Measurements from ENCODE around the gene TREM1.

TREM1 gene

DNA sequence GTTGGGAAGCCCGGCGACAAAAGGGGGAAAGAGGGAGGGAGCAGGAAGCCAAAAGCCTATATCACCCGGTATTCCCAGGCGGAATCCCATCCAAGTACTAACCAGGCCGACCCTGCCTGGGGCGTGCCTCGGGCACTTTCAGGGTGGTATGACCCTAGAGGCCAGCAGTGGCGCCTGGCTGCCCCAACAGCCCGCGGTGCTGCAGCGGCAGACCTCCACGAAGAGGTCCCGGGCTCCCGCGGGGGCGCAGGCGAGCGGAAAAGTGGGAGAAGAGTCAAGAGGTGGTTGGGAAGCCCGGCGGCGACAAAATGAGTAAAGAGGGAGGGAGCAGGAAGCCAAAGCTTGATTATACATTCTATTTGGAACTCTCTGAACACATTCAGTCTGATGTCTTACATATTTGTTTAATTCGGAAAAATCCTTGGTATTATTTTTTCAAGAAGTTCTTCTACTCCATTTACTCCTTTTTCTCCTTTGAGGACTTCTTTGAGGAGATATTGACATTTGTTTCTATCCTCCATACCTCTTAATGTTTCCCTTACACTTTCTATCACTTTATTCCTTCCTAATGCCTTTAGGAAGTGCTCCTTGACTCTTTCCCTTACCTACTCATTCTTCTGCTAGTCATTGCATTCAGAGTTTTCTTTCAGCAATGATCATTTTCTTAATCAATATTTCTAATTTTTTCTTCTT, 46.9 kb downstream of the TREM1 start:
- no peaks in the 10 kb centered on the region for H3K9me3 ChIP-seq (ENCODE audit: control insufficient read depth, insufficient read depth, low read length)
- WGBS (ENCODE audit: insufficient coverage, insufficient read length): no CpG with 5 or more reads among the region's 22 CpGs
- H3K27me3 ChIP-seq (ENCODE audit: control insufficient read depth, insufficient read depth, low read length): no peaks in the 10 kb centered on the region
- no peak for DNase-seq (ENCODE audit: low read depth, low spot score)
- no peak overlapping the region for H3K27ac ChIP-seq (ENCODE audit: low read length)
- H3K4me3 ChIP-seq (ENCODE audit: low read length): peak overlapping the region; percentile 64; the same call in 1 of the 2 replicates
- no peaks in the 10 kb centered on the region for H3K36me3 ChIP-seq (ENCODE audit: control insufficient read depth, insufficient read depth, low read length)
- no peaks in the 10 kb centered on the region; the same call in 1 of the 2 replicates for H3K4me1 ChIP-seq (ENCODE audit: control insufficient read depth, insufficient read depth, low read length)

DNA sequence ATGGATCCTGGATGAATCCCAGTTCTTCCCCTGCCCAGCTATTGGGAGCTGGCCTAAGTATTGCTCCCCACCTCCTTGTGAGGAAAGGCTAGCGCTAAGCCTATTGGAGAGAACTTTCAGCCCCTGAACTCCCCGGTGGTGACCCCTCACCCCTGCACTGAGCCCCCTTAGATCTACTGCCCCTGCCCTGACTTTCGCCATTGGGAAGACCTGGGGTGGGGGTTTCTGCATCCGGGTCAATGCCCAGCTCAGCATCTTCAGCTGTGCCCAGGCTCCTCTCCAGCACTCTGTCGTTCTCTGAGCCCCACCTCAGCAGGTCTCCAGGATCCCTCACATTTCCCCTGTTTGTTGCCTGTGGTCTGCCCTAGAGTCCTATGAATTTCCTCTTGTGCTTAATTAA, 49.4 kb downstream of the TREM1 start:
- Histone ChIP-seq H3K4me1 (ENCODE audit: control insufficient read depth, insufficient read depth, low read length) (no peaks in the 10 kb centered on the region), H3K4me3 (ENCODE audit: low read length) (no peak overlapping the region), H3K27ac (ENCODE audit: low read length) (no peak overlapping the region), H3K9me3 (ENCODE audit: control insufficient read depth, insufficient read depth, low read length) (no peaks in the 10 kb centered on the region), H3K27me3 (ENCODE audit: control insufficient read depth, insufficient read depth, low read length) (no peaks in the 10 kb centered on the region), H3K36me3 (ENCODE audit: control insufficient read depth, insufficient read depth, low read length) (no peaks in the 10 kb centered on the region)
- whole genome bisulfite sequencing (ENCODE audit: insufficient coverage, insufficient read length): no CpG with 5 or more reads among the region's 5 CpGs
- DNase-seq (ENCODE audit: low read depth, low spot score): no peak

DNA sequence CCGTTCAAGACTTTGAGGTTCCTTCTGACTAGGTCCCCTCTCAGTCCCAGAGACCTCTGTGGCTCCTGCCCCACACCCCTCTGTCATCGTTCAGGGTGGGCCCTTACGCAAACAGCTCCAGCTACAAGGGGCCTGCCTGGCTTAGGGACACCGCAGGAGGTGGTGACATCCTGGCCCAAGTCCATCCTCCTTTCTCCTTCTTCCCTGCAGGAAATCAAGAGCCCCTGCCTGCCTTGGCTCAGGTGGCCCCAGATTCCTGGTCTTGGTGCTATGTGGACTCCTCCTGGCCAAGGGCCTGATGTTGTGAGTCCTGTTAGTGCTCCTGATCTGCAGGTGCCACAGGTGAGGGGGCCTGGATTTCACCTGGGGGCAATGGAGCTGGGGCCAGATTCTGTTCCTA, 50.2 kb downstream of the TREM1 start:
- no CpG with 5 or more reads among the region's 4 CpGs for WGBS (ENCODE audit: insufficient coverage, insufficient read length)
- H3K9me3 ChIP-seq (ENCODE audit: control insufficient read depth, insufficient read depth, low read length): no peaks in the 10 kb centered on the region
- H3K27me3 ChIP-seq (ENCODE audit: control insufficient read depth, insufficient read depth, low read length): no peaks in the 10 kb centered on the region
- H3K36me3 ChIP-seq (ENCODE audit: control insufficient read depth, insufficient read depth, low read length): no peaks in the 10 kb centered on the region
- no peak overlapping the region for H3K4me3 ChIP-seq (ENCODE audit: low read length)
- no peaks in the 10 kb centered on the region for H3K4me1 ChIP-seq (ENCODE audit: control insufficient read depth, insufficient read depth, low read length)
- H3K27ac ChIP-seq (ENCODE audit: low read length): no peak overlapping the region
- no peak for DNase-seq (ENCODE audit: low read depth, low spot score)

DNA sequence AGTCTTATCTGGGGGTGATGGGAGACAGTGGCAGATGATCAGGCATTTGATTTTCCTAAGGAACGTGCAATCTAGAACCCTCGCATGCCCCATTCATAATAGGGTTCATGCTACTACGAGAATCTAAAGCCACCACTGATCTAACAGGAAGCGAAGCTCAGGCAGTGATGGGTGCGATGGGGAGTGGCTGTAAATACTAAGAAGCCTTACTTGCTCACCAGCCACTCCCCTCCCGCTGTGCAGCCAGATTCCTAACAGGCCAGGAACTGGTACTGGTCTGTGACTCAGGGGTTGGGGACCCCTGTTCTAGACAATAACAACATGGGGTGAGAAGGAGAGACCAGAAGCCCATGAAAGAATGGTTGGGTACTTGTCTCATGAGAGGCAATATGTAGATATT, 53.8 kb downstream of the TREM1 start:
- H3K27ac ChIP-seq (ENCODE audit: low read length): no peak overlapping the region
- H3K9me3 ChIP-seq (ENCODE audit: control insufficient read depth, insufficient read depth, low read length): no peaks in the 10 kb centered on the region
- no peaks in the 10 kb centered on the region for H3K4me1 ChIP-seq (ENCODE audit: control insufficient read depth, insufficient read depth, low read length)
- WGBS (ENCODE audit: insufficient coverage, insufficient read length): no CpG with 5 or more reads among the region's 6 CpGs
- H3K27me3 ChIP-seq (ENCODE audit: control insufficient read depth, insufficient read depth, low read length): no peaks in the 10 kb centered on the region
- no peak overlapping the region for H3K4me3 ChIP-seq (ENCODE audit: low read length)
- DNase-seq (ENCODE audit: low read depth, low spot score): no peak
- H3K36me3 ChIP-seq (ENCODE audit: control insufficient read depth, insufficient read depth, low read length): no peaks in the 10 kb centered on the region

DNA sequence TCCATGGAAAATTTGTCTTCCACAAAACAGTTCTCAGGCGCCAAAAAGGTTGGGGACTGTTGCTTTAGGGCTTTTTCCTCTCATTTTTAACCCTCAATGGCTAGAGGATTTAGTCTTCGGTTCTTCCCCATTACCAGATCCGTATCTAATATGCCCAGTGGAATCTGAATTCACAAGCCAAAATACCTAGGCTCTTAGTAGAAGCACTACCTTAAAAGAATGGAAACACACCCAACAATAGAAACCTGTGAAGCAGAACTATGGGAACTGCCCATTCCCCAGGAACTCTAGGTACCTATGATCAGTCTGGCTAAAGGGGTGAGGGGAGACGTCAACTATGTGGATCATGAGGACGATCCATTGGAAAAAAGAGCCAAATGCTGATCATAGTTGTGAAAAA, 55.2 kb downstream of the TREM1 start:
- WGBS (ENCODE audit: insufficient coverage, insufficient read length): no CpG with 5 or more reads among the region's 5 CpGs
- Histone ChIP-seq H3K9me3 (ENCODE audit: control insufficient read depth, insufficient read depth, low read length) (no peaks in the 10 kb centered on the region), H3K4me1 (ENCODE audit: control insufficient read depth, insufficient read depth, low read length) (no peaks in the 10 kb centered on the region)

DNA sequence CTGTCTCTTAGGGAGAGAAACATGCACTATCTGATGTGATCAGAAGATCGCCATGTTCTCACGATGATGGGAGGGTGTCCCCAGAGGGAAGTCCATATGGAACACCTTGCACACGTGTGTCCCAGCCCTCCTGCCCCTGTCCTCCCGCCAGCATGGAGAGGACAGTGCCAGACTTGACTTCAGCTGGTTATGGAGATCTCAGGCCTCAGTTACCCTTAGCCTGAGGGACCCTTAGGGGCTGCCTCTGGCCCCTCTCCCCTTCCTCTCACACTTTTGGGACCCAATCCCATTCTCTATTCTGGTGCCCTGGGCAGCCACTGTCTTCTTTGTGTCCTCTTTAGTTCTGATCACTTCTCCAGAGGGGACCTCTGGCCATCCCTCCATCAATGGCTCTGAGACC, 56.8 kb downstream of the TREM1 start:
- Histone ChIP-seq H3K27ac (ENCODE audit: low read length) (no peak overlapping the region), H3K36me3 (ENCODE audit: control insufficient read depth, insufficient read depth, low read length) (no peaks in the 10 kb centered on the region), H3K4me1 (ENCODE audit: control insufficient read depth, insufficient read depth, low read length) (no peaks in the 10 kb centered on the region), H3K9me3 (ENCODE audit: control insufficient read depth, insufficient read depth, low read length) (no peaks in the 10 kb centered on the region), H3K27me3 (ENCODE audit: control insufficient read depth, insufficient read depth, low read length) (no peaks in the 10 kb centered on the region), H3K4me3 (ENCODE audit: low read length) (no peak overlapping the region)
- WGBS (ENCODE audit: insufficient coverage, insufficient read length): no CpG with 5 or more reads among the region's 4 CpGs
- no peak for DNase-seq (ENCODE audit: low read depth, low spot score)

More for the DNA sequence above, 55.2 kb downstream of the TREM1 start:
- DNase-seq (ENCODE audit: low read depth, low spot score): no peak
- H3K36me3 ChIP-seq (ENCODE audit: control insufficient read depth, insufficient read depth, low read length): no peaks in the 10 kb centered on the region
- no peak overlapping the region for H3K4me3 ChIP-seq (ENCODE audit: low read length)
- H3K27me3 ChIP-seq (ENCODE audit: control insufficient read depth, insufficient read depth, low read length): no peaks in the 10 kb centered on the region
- H3K27ac ChIP-seq (ENCODE audit: low read length): no peak overlapping the region

DNA sequence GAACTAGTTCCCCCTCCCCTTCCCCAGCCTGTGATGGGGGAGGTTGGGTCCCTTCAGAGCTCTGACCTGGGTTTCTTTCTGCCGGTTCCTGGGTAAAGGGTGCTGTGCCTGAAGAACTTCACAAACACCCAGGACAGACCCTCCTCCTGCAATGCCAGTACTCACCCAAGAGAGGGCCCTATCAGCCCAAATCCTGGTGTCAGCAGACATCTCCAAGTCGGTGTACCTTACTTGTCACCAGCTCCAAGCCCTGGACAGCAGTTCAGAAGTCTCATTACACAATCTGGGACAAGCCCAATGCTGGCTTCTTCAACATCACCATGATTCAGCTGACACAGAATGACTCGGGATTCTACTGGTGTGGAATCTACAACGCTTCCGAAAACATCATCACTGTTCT, 57.9 kb downstream of the TREM1 start:
- Histone ChIP-seq H3K36me3 (ENCODE audit: control insufficient read depth, insufficient read depth, low read length) (no peaks in the 10 kb centered on the region), H3K27ac (ENCODE audit: low read length) (no peak overlapping the region), H3K4me3 (ENCODE audit: low read length) (no peak overlapping the region), H3K27me3 (ENCODE audit: control insufficient read depth, insufficient read depth, low read length) (no peaks in the 10 kb centered on the region), H3K4me1 (ENCODE audit: control insufficient read depth, insufficient read depth, low read length) (no peaks in the 10 kb centered on the region), H3K9me3 (ENCODE audit: control insufficient read depth, insufficient read depth, low read length) (no peaks in the 10 kb centered on the region)
- no CpG with 5 or more reads among the region's 5 CpGs for WGBS (ENCODE audit: insufficient coverage, insufficient read length)
- DNase-seq (ENCODE audit: low read depth, low spot score): no peak

DNA sequence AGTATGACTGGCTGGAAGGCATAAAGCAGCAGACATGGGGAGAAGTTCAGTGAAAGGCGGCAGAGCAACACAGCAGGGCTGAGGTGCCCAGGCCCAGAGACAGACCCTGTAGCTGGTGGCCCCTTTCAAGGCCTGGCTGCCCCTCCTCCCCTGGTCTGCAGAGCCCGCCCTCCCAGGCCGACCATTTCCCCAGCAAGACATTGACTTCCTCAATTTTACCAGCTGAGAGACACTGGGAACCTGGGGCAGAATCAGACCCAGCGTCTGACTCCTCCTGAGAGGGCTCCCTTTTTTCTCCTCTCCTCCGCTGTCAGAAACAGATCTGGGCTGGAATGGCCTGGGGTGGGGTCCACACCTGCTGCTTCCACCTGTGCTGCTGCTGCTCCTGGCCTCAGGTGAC, 58.4 kb downstream of the TREM1 start, which contains the start of gene TREML4:
TSS of gene TREML4 (plus strand) at position 254 of the 400 bp plus-strand sequence. CDS start at position 333, 79 bp downstream.
- WGBS (ENCODE audit: insufficient coverage, insufficient read length): no CpG with 5 or more reads among the region's 5 CpGs
- no peaks in the 10 kb centered on the region for H3K9me3 ChIP-seq (ENCODE audit: control insufficient read depth, insufficient read depth, low read length)
- H3K4me3 ChIP-seq (ENCODE audit: low read length): no peak within 1 kb of the TSS
- no peaks in the 10 kb centered on the region for H3K4me1 ChIP-seq (ENCODE audit: control insufficient read depth, insufficient read depth, low read length)
- H3K27me3 ChIP-seq (ENCODE audit: control insufficient read depth, insufficient read depth, low read length): no peaks in the 10 kb centered on the region
- H3K36me3 ChIP-seq (ENCODE audit: control insufficient read depth, insufficient read depth, low read length): no peaks in the 10 kb centered on the region
- no peak for DNase-seq (ENCODE audit: low read depth, low spot score)
- H3K27ac ChIP-seq (ENCODE audit: low read length): no peak within 1 kb of the TSS

DNA sequence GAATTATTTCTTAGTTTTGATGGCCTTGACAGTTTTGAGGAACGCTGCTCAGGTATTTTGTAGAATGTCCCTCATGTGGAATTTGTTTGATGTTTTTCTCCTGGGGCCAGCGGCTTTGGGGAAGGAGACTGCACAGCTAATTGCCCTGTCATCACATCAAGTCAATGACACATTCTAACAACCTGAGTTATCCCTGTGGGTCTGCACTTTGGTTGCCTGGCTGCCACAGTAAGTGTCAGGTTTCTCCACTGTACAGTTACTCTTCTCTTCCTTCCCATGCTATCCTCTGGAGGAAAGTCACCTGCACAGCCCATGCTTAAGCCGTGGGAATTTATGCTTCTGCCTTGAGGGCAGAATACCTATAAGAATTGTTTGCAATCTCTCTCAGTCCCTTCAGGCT, 59.7 kb downstream of the TREM1 start:
- Histone ChIP-seq H3K27ac (ENCODE audit: low read length) (no peak overlapping the region), H3K36me3 (ENCODE audit: control insufficient read depth, insufficient read depth, low read length) (no peaks in the 10 kb centered on the region), H3K4me3 (ENCODE audit: low read length) (no peak overlapping the region), H3K9me3 (ENCODE audit: control insufficient read depth, insufficient read depth, low read length) (no peaks in the 10 kb centered on the region), H3K27me3 (ENCODE audit: control insufficient read depth, insufficient read depth, low read length) (no peaks in the 10 kb centered on the region), H3K4me1 (ENCODE audit: control insufficient read depth, insufficient read depth, low read length) (no peaks in the 10 kb centered on the region)
- no peak for DNase-seq (ENCODE audit: low read depth, low spot score)
- no CpG with 5 or more reads among the region's 3 CpGs for WGBS (ENCODE audit: insufficient coverage, insufficient read length)

DNA sequence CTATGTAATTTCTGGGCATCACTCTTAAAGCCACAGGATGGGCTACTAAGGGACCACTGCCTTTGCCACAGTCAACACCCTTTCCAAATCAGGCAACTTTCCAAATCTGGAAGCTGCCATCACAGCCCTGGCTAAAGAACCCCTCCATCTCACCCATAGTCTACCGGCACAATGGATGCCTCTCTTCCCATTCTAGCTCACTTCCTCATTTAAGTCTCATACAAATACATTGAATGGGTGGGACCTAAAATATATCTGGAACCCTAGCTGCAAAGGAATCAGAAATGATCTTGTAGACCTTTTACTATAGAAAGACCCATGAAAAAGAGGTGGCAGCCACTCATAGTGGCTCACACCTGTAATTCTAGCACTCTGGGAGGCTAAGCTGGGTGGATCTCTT, 61.7 kb downstream of the TREM1 start:
- Histone ChIP-seq H3K4me3 (ENCODE audit: low read length) (no peak overlapping the region), H3K9me3 (ENCODE audit: control insufficient read depth, insufficient read depth, low read length) (no peaks in the 10 kb centered on the region), H3K36me3 (ENCODE audit: control insufficient read depth, insufficient read depth, low read length) (no peaks in the 10 kb centered on the region), H3K27me3 (ENCODE audit: control insufficient read depth, insufficient read depth, low read length) (no peaks in the 10 kb centered on the region), H3K27ac (ENCODE audit: low read length) (no peak overlapping the region), H3K4me1 (ENCODE audit: control insufficient read depth, insufficient read depth, low read length) (no peaks in the 10 kb centered on the region)
- WGBS (ENCODE audit: insufficient coverage, insufficient read length): no CpG with 5 or more reads among the region's 1 CpG
- DNase-seq (ENCODE audit: low read depth, low spot score): no peak

Measured in iPS DF 6.9 (cell line).